Activated gamma-delta T cell treated with Interleukin-2 at 50 U/mL for 16 hours (primary cell): Measurements from ENCODE around the gene DHCR7.

ENCODE experiments used
- DNase-seq: peaks from one replicate; pipeline ENCODE4 v3.0.0-alpha.2; 2020

The DHCR7 gene

GRCh38 chr11:71477641-71478527 lies 29.7 kb upstream of the DHCR7 start:
- DNase-seq = no peak

- DNase-seq = no peak
These were observed 28.9 kb upstream of the DHCR7 start for GRCh38 chr11:71476926-71477640.

- DNase-seq = no peak
These were observed 27.8 kb upstream of the DHCR7 start for GRCh38 chr11:71476031-71476430.

DNA sequence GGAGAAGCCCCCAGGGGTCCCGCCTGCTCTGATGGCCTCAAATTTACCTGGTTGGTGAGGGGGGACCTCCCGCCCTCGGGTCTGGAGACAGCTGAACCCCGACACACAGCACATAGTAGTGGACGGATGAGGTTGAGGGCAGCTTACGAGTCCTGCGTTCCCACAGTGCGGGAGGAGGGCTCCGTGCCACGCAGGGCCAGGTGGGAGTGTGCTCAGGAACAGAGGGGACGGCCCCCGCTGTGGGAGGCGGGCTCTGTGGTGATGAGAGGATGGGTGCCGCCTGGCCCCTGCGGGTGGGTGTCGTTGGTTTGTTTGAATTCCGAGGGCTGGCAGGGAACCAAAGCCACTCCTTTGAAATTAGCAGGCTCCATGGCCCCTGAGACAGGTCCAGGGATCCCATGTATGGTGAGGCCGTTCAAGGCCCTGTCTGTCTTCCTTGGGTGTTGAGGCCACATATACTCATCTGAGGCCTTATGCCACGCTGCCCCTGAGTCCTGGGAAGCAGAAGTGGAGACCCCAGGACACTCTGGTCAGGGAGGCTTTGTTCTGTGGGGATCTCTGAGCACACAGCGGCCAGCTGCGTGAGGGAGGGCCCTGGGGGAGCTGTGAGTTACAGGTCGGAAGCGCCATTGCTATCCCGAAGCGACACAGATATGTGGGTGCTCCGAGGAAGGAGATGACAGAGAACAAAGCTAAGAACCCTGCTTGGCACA lies 26.7 kb upstream of the DHCR7 start:
- no peak for DNase-seq

DNA sequence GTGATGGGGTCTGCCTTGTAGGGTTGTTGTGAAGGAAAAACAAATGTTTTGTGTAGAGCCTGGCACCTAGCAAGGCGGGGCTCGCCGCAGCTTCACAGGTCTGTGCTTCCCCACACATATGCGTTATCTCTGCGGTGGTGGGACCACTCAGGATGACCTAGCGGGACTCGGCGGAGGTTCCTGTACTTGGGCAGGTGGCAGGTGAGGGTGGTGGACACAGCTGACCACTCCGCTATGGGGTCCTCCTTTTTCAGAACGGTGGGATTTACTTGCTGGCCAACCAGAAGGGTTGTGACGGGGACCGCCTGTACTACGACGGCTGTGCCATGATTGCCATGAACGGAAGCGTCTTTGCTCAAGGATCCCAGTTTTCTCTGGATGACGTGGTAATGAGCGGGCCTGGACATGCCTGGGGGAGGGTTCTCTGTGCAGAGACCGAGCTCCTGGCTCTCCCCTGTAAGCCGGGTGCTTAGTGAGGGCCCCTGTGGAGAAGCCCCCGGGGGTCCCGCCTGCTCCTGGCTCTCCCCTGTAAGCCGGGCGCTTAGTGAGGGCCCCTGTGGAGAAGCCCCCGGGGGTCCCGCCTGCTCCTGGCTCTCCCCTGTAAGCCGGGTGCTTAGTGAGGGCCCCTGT lies 26.1 kb upstream of the DHCR7 start:
- DNase-seq = no peak

DNA sequence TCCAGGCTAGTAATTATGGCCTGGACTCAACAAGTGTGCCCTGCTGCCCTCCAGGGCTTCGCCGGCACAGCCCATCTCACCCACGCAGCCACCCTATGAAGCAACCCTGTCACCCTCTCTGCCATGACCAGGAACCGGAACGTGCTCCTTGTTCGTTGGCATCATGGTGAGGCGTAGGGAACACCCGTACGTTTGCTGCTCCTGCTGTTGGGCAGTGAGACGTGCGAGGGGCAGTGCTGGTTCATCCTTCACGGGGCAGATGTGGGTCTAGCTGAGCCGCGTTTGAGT lies 25.5 kb upstream of the DHCR7 start:
- DNase-seq = no peak

DNA sequence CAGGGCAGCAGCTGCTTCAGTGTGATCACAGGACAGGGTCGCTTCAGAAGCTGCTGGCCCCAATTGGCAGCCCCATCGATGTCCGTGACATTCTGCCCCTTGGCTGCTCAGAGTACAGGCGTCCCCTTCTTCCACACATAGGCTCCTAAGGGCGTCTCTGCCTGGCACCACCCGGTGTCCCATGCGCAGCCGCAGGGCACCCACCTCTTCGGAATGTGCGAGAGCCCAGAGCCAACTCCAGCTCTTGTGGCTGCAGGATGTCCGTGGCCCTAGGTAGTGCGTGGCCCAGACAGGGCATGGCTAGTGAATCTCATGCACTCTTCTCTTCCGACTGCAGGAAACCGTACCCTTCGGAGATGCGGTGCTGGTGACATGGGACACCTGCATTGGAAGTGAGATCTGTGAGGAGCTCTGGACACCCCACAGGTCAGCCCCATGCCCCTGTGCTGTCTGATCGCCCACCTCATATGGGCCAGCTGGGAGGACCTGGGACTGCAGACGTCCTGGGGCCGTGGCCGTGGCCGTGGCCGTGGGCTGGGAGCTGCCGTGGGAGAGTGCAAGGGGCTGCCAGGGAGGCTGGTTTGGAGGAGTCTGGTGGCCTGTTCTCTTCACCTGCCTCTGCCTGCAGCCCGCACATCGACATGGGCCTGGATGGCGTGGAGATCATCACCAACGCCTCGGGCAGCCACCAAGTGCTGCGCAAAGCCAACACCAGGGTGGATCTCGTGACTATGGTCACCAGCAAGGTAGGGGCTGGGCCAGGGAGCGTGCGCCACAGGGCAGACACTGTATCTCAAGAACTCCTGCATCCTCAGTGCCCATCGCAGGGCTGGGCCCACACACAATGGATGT lies 25.0 kb upstream of the DHCR7 start:
- no peak for DNase-seq

GRCh38 chr11:71472357-71472885 lies 24.2 kb upstream of the DHCR7 start:
- DNase-seq = no peak

GRCh38 chr11:71470946-71471345 lies 22.8 kb upstream of the DHCR7 start:
- no peak for DNase-seq

- no peak for DNase-seq
These were observed 19.0 kb upstream of the DHCR7 start for GRCh38 chr11:71467164-71467563.

DNA sequence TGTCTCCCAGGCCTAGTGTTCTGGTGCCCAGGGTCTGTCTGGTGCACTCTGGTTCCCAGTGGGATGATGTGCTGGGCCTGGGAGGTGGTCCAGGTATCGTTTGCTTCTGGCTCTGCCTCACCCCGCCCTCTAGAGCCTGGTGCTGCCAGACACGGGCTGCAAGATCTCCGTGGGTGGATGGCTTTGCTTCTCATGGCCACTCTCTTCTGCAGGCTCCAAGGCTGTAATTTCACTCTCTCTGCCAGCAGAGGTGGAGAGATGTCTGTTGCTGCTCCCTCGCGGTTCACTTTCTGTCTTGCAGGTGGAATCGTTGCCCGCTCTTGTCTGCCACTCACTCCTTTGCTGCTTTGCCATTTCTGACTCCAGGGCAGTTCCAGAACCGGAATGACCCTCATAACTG lies 18.2 kb upstream of the DHCR7 start:
- DNase-seq = no peak

GRCh38 chr11:71465054-71465453 lies 16.9 kb upstream of the DHCR7 start:
- DNase-seq = no peak

DNA sequence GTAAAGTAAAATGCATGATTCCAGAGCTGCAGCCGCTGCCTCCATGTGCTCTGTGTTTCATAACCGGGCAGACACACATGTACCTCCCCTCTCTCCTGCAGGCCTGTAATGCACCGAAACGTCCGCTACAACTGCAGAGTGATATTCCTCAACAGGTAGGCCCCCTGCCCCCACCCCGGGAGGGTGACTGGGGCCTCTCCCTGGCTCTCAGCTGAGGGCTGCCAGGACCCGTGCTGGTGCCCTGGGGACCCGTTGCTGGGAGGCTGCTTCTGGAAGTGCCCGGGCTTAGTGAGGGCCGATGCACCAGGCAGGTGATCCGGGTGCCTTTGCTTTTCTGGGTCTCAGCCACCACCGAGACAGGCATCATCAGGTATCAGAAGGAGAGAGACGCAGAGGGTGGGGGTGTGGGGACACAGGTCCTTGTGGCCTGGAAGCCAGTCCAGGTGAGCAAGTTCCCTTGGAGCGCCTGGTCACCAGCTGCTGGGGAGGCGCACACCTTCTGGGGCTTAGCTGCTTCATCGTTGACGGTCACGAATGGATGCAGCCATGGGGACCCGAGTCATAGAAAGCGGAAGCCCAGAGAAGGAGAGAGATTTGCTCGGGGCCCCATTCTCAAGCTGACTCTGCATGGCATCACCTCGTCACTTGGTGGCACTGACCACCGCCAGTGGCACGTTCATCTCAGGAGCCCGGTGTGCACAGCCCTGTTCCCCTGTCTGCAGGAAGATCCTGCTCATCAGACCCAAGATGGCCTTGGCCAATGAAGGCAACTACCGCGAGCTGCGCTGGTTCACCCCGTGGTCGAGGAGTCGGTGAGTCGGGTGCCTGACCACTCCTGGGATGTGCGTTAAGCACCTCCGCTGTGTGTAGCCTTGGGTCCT lies 15.4 kb upstream of the DHCR7 start:
- no peak for DNase-seq

DNA sequence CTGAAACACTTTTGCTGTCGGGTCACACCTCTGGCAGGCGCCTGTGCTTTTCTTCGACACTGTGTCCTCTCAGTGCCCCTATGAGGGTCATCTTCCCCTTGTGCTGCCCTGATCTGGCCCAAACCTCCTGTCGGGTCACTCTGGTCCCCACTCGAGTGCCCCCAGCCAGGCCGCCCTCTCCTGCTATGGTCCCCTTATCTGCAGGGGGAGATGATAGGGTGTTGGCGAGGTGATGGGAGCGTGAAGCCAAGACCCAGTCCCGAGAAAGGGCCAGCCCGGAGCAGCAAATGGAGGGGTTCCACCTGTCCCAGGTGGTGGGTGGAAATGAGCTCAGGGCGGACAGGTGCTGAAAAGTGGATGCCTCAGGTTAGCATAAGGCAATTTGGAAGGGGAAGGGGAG lies 14.5 kb upstream of the DHCR7 start:
- no peak for DNase-seq

GRCh38 chr11:71461696-71462095 lies 13.5 kb upstream of the DHCR7 start:
- no peak for DNase-seq

GRCh38 chr11:71459767-71460320 lies 11.7 kb upstream of the DHCR7 start:
- DNase-seq = no peak

DNA sequence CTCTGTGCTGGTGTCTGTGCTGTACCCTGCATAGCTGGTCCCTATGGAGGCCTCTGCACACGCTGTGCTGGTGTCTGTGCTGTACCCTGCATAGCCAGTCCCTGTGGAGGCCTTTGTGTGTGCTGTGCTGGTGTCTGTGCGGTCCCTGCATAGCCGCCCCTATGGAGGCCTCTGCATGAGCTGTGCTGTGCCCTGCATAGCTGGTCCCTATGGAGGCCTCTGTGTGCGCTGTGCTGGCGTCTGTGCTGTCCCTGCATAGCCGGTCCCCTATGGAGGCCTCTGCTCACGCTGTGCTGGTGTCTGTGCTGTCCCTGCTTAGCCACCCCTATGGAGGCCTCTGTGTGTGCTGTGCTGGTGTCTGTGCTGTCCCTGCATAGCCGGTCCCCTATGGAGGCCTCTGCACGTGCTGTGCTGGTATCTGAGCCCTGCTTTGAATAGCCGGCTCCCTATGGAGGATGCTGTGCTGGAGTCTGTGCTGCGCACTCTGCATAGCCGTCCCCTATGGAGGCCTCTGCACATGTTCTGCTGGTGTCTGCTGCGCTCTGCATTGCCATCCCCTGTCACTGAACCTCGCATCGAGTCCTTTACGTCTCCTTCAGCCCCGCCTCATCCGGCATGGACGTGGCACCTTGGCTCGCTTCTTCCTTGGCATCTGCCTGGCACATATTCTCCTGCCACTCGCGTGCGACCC lies 11.0 kb upstream of the DHCR7 start:
- DNase-seq = no peak

DNA sequence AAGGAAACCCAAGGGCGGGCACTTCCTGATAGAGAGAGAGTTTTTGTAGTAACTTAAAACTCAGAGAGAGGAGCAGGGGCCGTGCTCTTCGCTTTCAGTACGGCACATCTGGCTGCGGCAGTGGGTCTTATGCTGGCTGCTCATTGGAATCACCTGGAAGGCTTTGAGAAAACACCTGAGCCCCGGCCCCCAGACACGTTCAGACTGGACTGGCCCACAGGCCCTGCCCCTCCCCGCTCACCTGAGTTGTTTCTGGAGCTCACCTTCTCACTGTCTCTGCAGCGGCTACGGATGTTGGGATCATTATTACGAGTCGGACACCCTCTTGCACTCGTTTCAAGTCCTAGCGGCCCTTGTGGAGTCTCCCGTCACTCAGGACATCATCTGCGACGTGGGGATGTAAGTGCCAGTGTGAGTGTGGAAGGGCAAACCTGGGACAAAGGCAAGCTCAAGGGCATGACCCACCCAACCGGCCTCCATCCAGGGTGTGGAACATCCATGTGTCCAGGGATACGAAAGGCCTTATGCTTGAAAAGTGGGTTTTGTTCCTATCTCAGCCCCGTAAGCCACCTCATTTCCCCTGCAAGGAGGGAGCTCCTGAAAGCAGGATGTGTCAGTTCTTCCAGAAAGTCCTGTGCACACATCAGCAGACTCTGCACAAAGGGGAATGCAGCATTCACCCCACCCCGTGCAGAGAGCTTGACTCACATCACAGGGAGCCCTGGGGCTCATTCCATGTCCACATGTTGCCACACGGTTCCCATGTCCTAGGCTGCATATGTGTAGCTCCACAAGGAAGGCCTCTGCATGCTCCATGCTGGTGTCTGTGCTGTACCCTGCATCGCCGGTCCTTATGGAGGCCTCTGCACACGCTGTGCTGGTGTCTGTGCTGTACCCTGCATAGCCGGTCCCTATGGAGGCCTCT lies 10.2 kb upstream of the DHCR7 start:
- DNase-seq = no peak

DNA sequence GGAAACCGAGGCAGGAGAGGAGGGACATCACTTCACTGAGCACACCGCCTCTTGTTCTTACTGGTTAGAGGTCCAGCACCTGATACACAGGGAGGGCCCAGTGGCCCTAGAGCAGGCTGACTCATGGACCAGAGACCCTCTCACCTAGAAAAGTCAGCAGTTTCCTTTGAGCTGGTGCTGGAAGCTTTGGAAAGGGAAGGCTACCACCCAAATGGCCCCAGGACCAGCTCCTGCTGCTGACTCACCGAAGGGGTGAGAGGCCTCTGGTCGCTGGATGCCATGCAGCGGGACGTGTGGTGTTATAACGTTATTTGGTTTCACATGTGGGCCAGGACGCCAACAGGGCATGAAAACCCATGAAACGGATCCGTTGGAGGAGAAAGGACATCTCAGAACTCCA lies 8.6 kb upstream of the DHCR7 start:
- DNase-seq = no peak
